HL-60 (cell line): ENCODE measurements around the gene MARCHF2.

Experiments
- DNase-seq, 2 experiments: peaks; one replicate each; pipeline ENCODE4 v3.0.0-alpha.2; 2010 to 2020; ENCODE audit warnings: low read depth in 1 of 2, low spot score in 1 of 2
- H3K27ac ChIP-seq: fragments of 250-450 bp; sonication (Bioruptor Pico); replicated peaks from 2 replicates; pipeline ENCODE4 v1.5.1; 2020; ENCODE audit warnings: mild to moderate bottlenecking, moderate library complexity
- H3K27me3 ChIP-seq: fragments of 250-450 bp; sonication (Bioruptor Pico); 2 replicates; pipeline ENCODE4 v1.5.1; 2021; ENCODE audit warnings: mild to moderate bottlenecking, moderate library complexity; ENCODE audit not compliant: insufficient read depth, poor library complexity, severe bottlenecking
- H3K4me3 ChIP-seq: replicated peaks from 2 replicates; pipeline ENCODE4 v1.5.1; 2011; ENCODE audit warnings: mild to moderate bottlenecking, control low read depth, low read length; ENCODE audit not compliant: insufficient read depth
- CTCF ChIP-seq: IDR thresholded peaks from one replicate; pipeline ENCODE4 v1.5.1; 2011; ENCODE audit warnings: low read length, control low read depth, inconsistent platforms; ENCODE audit not compliant: insufficient read depth
- GABPA ChIP-seq: IDR thresholded peaks from 2 replicates; pipeline ENCODE4 v1.6.1; 2012; ENCODE audit warnings: low read depth
- POLR2AphosphoS5 ChIP-seq: IDR thresholded peaks from 2 replicates; pipeline ENCODE4 v1.6.1; 2012; ENCODE audit warnings: low read depth
- REST ChIP-seq: IDR thresholded peaks from 2 replicates; pipeline ENCODE4 v1.6.1; 2012; ENCODE audit warnings: low read depth; ENCODE audit not compliant: insufficient replicate concordance
- SPI1 ChIP-seq: IDR thresholded peaks from 2 replicates; pipeline ENCODE4 v1.6.1; 2012; ENCODE audit warnings: low read depth, mild to moderate bottlenecking, borderline replicate concordance

MARCHF2 gene

GRCh38 chr19:8485561-8486371, 72.7 kb downstream of the MARCHF2 start:
- Histone ChIP-seq H3K27ac (peak overlapping the region; percentile 83), H3K4me3 (no peak overlapping the region), H3K27me3 (no peaks in the 10 kb centered on the region)
- no peak for DNase-seq
- TF ChIP-seq POLR2AphosphoS5 = no peak
- TF ChIP-seq GABPA = no peak
- TF ChIP-seq CTCF = no peak
- TF ChIP-seq SPI1 = no peak
- no peak for TF ChIP-seq REST

GRCh38 chr19:8486661-8487136, 73.6 kb downstream of the MARCHF2 start:
- Histone ChIP-seq H3K27me3 (no peaks in the 10 kb centered on the region), H3K4me3 (no peak overlapping the region), H3K27ac (peak overlapping the region; percentile 83)
- TF ChIP-seq POLR2AphosphoS5 (no peak), REST (no peak), GABPA (no peak), CTCF (no peak), SPI1 (no peak)
- no peak for DNase-seq

- peak; percentile 95 to 100 for DNase-seq
- H3K27me3 ChIP-seq = no peaks in the 10 kb centered on the region
- peak overlapping the region; percentile 83 for H3K27ac ChIP-seq
- H3K4me3 ChIP-seq = no peak overlapping the region
- TF ChIP-seq POLR2AphosphoS5 = peak; percentile 97
- peak; percentile 47 for TF ChIP-seq GABPA
- TF ChIP-seq CTCF = peak; percentile 30
- TF ChIP-seq REST = no peak
- TF ChIP-seq SPI1 = peak; percentile 83; the same call in 1 of the 2 replicates
Observed at GRCh38 chr19:8487137-8487851, 74.2 kb downstream of the MARCHF2 start.
